Osteoblast (primary cell): ENCODE data around the gene ANO1. TPM values are rescaled to one million over a fixed set of nuclear protein-coding genes. Genes with fewer than 3 reads are reported as not detected.

Source experiments
- DNase-seq: peaks from one replicate; pipeline ENCODE4 v3.0.0; 2011; ENCODE audit warnings: low spot score, mixed read lengths; ENCODE audit not compliant: insufficient read length; ENCODE audit errors: missing footprints
- H2AFZ ChIP-seq: 2 replicates; pipeline ENCODE4 v1.6.0; 2011; ENCODE audit warnings: mild to moderate bottlenecking, low read length
- H3K27ac ChIP-seq: 2 replicates; pipeline ENCODE4 v1.5.1; 2011; ENCODE audit warnings: mild to moderate bottlenecking, low read depth, low read length, moderate library complexity
- H3K27me3 ChIP-seq: 2 replicates; pipeline ENCODE4 v1.6.0; 2012; ENCODE audit warnings: mild to moderate bottlenecking, control low read depth, inconsistent platforms, low read length, moderate library complexity; ENCODE audit not compliant: insufficient read depth
- H3K36me3 ChIP-seq: 2 replicates; pipeline ENCODE4 v1.5.1; 2011; ENCODE audit warnings: mild to moderate bottlenecking, low read length, control low read depth, moderate library complexity; ENCODE audit not compliant: insufficient read depth
- H3K4me1 ChIP-seq: 2 replicates; pipeline ENCODE4 v1.5.1; 2011; ENCODE audit warnings: mild to moderate bottlenecking, low read length, control low read depth, moderate library complexity; ENCODE audit not compliant: insufficient read depth
- H3K4me2 ChIP-seq: 2 replicates; pipeline ENCODE4 v1.6.0; 2011; ENCODE audit warnings: mild to moderate bottlenecking, low read length; ENCODE audit not compliant: insufficient read depth
- H3K4me3 ChIP-seq: fragments of 200-600 bp; sonication (generic); 3 replicates; pipeline ENCODE4 v1.5.1; 2012; ENCODE audit warnings: mild to moderate bottlenecking, low read length, inconsistent platforms; ENCODE audit not compliant: insufficient read depth
- H3K79me2 ChIP-seq: 2 replicates; pipeline ENCODE4 v1.6.0; 2012; ENCODE audit warnings: mild to moderate bottlenecking, low read length, control low read depth, inconsistent platforms; ENCODE audit not compliant: insufficient read depth
- H3K9me3 ChIP-seq: 2 replicates; pipeline ENCODE4 v1.5.1; 2011; ENCODE audit warnings: low read depth, low read length, control low read depth
- H4K20me1 ChIP-seq: 2 replicates; pipeline ENCODE4 v1.6.0; 2012; ENCODE audit warnings: mild to moderate bottlenecking, low read length, control low read depth; ENCODE audit not compliant: insufficient read depth
- small RNA-seq: library from RNA; depleted of rRNA; stranded (forward); fragments of <200 nt; gene quantifications from one replicate; pipeline ENCODE3, GENCODE V24; 2012
- total RNA-seq: library from RNA; depleted of rRNA; stranded (reverse); fragments of >200 nt; gene quantifications from 2 replicates; pipeline ENCODE4 v1.2.3, GENCODE V29; 2012
- TF ChIP-seq, protein P1 (sequence below): IDR thresholded peaks from 2 replicates; pipeline ENCODE4 v1.5.1; 2011; ENCODE audit warnings: mild to moderate bottlenecking, low read depth, low read length, moderate library complexity; ENCODE audit errors: extremely low read depth

The ANO1 gene
- total RNA-seq, 1 donor: not detected

DNA sequence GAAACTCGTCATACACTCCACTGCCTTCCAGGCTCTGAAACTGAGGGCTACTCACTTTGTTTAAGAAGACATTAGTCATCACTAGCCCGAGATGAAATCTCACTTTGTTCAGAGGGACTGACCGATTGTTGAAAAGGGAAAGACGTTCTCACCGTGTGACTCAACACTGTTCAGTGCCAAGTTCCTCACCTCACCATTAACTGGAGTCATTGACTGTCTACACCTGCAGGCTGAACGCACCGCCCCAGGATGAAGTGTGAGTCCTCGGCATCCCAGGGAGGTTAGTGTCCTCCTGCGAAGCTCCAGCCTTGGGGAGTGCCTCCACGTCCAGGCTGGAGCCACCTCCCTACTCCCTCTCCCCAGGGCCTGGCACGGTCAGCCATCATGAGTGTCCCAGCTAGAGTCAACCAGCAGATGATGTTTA lies 155.4 kb downstream of the ANO1 start:
- Histone ChIP-seq H3K4me2 (peak overlapping the region; percentile 27), H4K20me1 (no peaks in the 10 kb centered on the region), H3K4me3 (no peak overlapping the region), H3K27me3 (peaks cover 5% of the 10 kb centered on the region), H3K27ac (no peak overlapping the region), H3K9me3 (no peaks in the 10 kb centered on the region), H2AFZ (no peak overlapping the region), H3K79me2 (no peaks in the 10 kb centered on the region), H3K4me1 (peaks cover 6% of the 10 kb centered on the region), H3K36me3 (no peaks in the 10 kb centered on the region)
- TF ChIP-seq, protein P1, sequence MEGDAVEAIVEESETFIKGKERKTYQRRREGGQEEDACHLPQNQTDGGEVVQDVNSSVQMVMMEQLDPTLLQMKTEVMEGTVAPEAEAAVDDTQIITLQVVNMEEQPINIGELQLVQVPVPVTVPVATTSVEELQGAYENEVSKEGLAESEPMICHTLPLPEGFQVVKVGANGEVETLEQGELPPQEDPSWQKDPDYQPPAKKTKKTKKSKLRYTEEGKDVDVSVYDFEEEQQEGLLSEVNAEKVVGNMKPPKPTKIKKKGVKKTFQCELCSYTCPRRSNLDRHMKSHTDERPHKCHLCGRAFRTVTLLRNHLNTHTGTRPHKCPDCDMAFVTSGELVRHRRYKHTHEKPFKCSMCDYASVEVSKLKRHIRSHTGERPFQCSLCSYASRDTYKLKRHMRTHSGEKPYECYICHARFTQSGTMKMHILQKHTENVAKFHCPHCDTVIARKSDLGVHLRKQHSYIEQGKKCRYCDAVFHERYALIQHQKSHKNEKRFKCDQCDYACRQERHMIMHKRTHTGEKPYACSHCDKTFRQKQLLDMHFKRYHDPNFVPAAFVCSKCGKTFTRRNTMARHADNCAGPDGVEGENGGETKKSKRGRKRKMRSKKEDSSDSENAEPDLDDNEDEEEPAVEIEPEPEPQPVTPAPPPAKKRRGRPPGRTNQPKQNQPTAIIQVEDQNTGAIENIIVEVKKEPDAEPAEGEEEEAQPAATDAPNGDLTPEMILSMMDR: no peak
- DNase-seq: peak; percentile 97

DNA sequence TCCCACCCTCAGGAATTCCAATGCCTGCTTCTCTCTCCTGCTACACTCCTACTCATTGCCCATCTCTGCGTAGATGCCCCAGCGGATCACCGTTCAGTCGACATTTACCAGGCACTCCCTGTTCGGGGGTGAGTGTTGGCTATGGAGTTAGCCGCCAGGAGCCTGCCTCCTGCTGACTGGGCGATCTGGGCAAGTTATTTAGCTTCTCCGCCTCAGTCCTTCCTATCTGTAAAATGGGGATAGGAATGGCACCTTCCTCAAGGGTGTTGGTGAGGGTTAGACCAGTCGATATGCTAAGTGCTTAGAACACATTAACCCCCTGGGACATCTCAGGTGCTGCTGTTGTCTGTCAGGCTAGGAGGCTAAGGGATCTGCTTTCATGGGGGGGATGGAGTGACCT lies 155.8 kb downstream of the ANO1 start:
- Histone ChIP-seq H4K20me1 (no peaks in the 10 kb centered on the region), H3K79me2 (no peaks in the 10 kb centered on the region), H3K27me3 (peaks cover 8% of the 10 kb centered on the region), H3K36me3 (no peaks in the 10 kb centered on the region), H3K9me3 (no peaks in the 10 kb centered on the region), H3K27ac (no peak overlapping the region), H3K4me3 (no peak overlapping the region), H3K4me2 (no peak overlapping the region), H2AFZ (no peak overlapping the region), H3K4me1 (peaks cover 6% of the 10 kb centered on the region)
- no peak for DNase-seq
- TF ChIP-seq, protein P1: no peak

Small RNAs within 50 kb of the gene (small RNA-seq; reads per million reads assigned to genes)
- not detected for gene RNU6-1175P

Other genes starting within 250 kb of the ANO1 start
- gene FADD, start 125.0 kb downstream of the ANO1 start, total RNA-seq: 52.2 and 53.2 TPM in 2 replicates
- 93.7 and 110 TPM in 2 replicates for gene PPFIA1, start 192.4 kb downstream of the ANO1 start, total RNA-seq